Activated naive CD8-positive, alpha-beta T cell (primary cell): ENCODE data around the gene TOR2A.
A peak's percentile ranks its signal among the peaks of the same experiment; 100 is the strongest.
"Not testable (repeated sequence)": the region's sequence is repeated elsewhere in the genome, so short reads cannot be mapped to it uniquely, and the experiment has no call there.

Experiments
- H3K27ac Mint-ChIP-seq: one replicate; pipeline ENCODE4 v1.8.0; 2021; ENCODE audit warnings: mixed read lengths
- H3K27me3 Mint-ChIP-seq: one replicate; pipeline ENCODE4 v1.8.0; 2021; ENCODE audit warnings: mixed read lengths
- H3K36me3 Mint-ChIP-seq: one replicate; pipeline ENCODE4 v1.8.0; 2021; ENCODE audit warnings: mixed read lengths
- H3K4me1 Mint-ChIP-seq: one replicate; pipeline ENCODE4 v1.8.0; 2021; ENCODE audit warnings: low read depth, mixed read lengths
- H3K4me3 Mint-ChIP-seq: one replicate; pipeline ENCODE4 v1.8.0; 2021; ENCODE audit warnings: mild to moderate bottlenecking, mixed read lengths
- H3K9me3 Mint-ChIP-seq: one replicate; pipeline ENCODE4 v1.8.0; 2021; ENCODE audit warnings: low read depth, mixed read lengths

Gene TOR2A

DNA sequence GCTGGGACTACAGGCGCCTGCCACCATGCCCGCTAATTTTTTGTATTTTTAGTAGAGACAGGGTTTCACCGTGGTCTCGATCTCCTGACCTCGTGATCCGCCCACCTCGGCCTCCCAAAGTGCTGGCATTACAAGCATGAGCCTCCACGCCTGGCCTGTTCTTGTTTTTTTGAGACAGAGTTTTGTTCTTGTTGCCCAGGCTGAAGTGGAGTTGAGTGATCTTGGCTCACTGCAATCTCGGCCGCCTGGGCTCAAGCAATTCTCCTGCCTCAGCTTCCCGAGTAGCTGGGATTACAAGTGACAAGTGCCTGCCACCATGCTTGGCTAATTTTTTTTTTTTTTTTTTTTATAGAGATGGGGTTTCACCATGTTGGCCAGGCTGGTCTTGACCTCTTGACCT is 21.7 kb upstream of the TOR2A start:
- H3K4me1 Mint-ChIP-seq, H3K4me3 Mint-ChIP-seq, H3K36me3 Mint-ChIP-seq, H3K9me3 Mint-ChIP-seq, H3K27me3 Mint-ChIP-seq, H3K27ac Mint-ChIP-seq: not testable (repeated sequence)

DNA sequence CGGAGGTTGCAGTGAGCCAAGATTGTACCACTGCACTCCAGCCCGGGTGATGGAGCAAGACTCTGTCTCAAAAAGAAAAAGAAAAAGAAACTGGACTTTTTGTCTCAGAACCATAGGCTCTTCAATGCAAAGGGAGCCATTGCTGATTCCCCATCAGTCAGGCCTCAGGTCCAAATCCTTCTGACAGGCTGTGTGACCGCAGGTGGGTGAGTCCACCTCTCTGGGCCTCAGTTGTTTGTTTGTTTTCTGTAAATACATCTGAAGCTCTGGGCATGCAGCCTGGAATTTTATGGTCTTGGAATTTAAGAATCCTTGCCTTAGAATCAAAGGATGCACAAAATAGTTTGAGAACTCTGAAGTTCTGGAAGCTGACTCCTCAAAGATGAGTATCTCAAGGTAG is 21.1 kb upstream of the TOR2A start:
- Mint-ChIP-seq H3K27ac (no peak overlapping the region), H3K4me3 (no peak overlapping the region), H3K4me1 (peaks cover 7% of the 10 kb centered on the region), H3K36me3 (no peaks in the 10 kb centered on the region), H3K27me3 (no peaks in the 10 kb centered on the region), H3K9me3 (no peaks in the 10 kb centered on the region)

DNA sequence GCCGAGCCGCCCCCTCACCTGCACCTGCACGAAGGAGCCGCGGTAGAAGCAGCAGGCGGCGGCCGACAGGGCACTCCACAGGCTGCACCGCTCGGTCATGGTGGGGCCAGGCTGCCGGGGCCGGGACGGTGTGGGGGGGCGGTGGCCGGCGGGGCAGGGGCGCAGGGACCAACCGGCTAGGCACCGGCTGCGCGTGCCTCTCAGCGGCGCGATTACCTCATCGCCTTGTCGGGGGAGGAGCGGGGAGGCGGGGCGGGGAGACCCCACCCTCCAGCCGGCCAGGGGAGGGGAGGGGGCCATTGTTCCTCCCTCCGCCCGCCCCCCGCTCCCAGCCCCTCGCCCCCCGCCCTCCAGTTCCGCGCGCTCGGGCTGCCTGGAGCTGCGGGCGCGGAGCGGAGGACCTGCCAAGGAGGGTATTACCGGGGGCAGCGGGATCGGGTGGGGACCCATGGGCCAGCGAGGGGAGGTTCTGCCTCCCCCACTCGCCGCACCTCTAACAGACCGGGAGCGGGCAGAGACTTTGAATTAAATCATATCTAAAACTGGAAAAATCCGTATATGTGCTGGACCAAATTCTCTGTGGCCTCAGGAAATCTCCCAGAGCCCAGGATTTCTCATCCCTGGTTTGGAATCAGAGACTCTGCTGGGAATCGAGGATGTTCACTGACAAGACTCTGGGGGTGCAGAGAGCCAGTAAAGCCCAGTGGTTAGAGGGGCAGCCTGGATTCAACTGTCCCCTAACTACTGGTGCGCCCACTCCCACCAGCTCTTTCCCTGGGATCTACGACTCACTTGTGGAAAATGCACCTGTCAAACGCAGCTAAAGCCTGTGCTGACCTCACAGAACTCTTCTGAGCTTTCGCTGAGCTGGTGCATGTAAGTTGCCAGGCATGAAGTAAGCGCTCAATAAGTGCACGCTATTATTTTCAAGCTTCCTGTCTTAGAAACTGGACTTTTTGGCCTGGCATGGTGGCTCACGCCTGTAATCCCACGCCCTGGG is 20.3 kb upstream of the TOR2A start:
- Mint-ChIP-seq H3K27me3 (no peaks in the 10 kb centered on the region), H3K4me3 (no peak overlapping the region), H3K27ac (no peak overlapping the region), H3K9me3 (no peaks in the 10 kb centered on the region), H3K36me3 (peaks cover 3% of the 10 kb centered on the region), H3K4me1 (peaks cover 8% of the 10 kb centered on the region)

DNA sequence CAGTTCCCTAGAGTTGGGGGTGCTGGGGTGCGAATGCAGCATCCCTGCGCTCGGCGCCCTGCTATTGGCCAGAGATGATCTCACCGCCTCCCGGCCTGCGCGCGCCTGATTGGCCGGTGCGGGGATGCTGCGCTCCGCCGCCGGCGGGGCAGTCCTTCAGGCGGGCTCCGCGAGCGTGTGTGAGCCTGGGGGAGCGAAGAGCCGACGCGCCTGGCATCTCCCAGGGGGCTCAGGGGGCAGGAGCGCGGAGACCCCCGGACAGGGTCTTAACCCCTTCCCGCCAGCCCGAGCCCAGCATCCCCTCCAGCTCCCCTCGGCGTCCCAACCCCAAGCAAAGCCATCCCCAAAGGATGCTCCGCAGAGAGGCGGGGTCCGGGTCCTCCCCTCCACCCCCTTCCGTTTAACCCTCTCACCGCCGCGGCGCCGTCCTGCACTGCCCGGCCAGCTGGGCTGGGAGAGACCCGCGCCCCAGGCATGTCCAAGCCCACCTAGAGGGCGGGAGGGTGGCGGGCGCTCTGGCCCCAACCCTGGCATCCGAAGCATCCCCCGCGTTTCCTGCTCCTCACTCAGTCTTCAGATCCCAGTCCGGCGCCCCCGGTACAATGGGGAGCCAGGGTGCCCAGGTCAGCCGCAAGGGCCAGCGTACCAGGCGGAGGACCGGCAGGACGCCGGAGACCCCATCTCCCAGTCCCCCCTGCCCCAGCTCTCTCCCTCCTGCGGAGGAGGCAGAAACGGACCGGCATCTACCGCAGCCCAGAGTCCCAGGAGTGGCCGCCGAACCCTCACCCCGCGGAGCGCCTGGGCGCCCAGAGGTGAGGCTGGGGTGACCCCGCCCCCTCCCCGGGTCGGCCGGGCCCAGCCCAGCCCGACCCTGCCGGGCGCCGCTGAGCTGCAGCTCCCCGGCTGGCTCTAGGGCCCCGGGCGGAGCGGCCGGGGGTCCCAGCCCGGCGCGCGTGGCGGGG is 19.3 kb upstream of the TOR2A start:
- no peaks in the 10 kb centered on the region for H3K27me3 Mint-ChIP-seq
- no peak overlapping the region for H3K27ac Mint-ChIP-seq
- H3K4me3 Mint-ChIP-seq: no peak overlapping the region
- no peaks in the 10 kb centered on the region for H3K9me3 Mint-ChIP-seq
- peaks cover 5% of the 10 kb centered on the region for H3K36me3 Mint-ChIP-seq
- peaks cover 9% of the 10 kb centered on the region for H3K4me1 Mint-ChIP-seq

DNA sequence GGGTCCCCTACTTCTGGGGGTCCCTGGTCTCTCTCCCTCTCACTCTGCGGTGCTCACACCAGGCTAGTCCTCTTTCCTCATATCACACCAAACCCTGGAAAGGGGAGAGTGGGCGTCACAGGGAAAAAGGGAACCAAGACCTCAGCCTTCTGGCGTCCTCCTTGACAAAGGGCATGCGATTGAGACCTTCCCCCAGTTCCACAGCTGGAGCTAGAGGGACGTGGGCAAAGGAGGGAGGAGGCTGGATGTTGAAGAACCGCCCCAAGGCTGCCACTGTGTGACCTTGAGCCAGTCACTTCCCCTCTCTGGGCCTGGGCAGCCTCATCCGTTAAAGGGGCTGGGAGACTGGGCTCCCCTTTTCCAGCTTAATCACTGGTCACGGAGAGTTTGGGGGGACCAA is 18.5 kb upstream of the TOR2A start:
- no peak overlapping the region for H3K27ac Mint-ChIP-seq
- H3K4me3 Mint-ChIP-seq: no peak overlapping the region
- H3K27me3 Mint-ChIP-seq: no peaks in the 10 kb centered on the region
- H3K9me3 Mint-ChIP-seq: no peaks in the 10 kb centered on the region
- peaks cover 5% of the 10 kb centered on the region for H3K36me3 Mint-ChIP-seq
- H3K4me1 Mint-ChIP-seq: peaks cover 8% of the 10 kb centered on the region

DNA sequence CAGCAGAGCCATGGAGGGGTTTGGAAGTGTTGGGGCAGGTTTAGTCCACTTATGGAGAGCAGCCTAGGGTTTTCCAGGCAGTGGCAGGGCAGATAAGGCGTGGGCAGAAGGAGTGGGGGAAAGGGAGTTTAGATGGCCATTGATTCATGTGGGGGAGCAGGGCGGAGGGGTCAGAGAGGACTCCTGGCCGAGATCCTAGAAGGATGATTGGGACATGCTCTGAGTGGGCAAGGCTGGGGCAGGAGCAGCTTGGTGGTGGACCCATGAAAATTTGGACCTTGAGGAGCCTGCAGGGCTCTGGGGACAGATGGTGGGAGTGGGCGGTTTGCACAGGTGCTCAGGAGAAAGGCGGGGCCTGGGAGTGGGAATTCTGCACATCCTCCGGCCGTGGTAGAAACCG is 18.1 kb upstream of the TOR2A start:
- Mint-ChIP-seq H3K27ac (peak overlapping the region; percentile 43), H3K27me3 (no peaks in the 10 kb centered on the region), H3K9me3 (no peaks in the 10 kb centered on the region), H3K4me3 (no peak overlapping the region), H3K4me1 (peaks cover 9% of the 10 kb centered on the region), H3K36me3 (peaks cover 5% of the 10 kb centered on the region)

DNA sequence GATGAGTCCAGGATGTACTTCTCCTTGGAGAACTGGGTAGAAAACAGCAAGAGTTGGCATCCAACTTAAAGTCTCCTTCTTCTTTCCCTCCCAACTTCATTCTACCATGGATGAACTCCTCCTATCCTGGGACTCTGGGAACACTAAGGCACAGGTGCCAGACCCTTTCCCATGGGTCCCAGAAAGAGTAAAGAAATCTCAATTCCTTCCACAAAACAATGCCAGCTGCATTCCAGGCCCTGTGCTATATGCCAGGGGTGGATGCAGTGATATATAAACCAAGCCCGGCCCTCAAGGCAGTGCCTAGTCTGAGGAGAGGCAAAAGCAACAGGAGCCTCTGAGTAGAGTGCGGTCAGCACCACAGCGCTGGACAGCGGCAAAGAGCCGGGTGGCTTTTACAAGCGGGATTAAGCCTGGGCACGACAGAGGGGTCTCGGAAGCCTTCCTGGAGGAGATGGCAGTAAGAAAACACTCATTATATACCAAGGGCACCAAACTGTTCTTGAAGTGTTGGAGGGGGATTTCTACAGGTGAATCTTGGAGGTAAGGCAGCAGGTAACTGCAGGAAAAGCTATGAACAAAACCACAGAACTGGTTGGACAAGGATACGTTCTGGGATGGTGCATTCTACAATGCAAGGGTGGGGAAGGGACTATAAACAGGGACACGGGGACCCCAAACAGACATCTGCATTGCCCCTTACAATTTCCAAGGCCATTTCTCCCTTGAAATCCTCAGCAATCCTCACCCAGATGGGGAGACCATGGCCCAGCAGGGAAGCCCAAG is 16.4 kb upstream of the TOR2A start:
- peaks cover 5% of the 10 kb centered on the region for H3K36me3 Mint-ChIP-seq
- no peak overlapping the region for H3K4me3 Mint-ChIP-seq
- peaks cover 22% of the 10 kb centered on the region for H3K4me1 Mint-ChIP-seq
- H3K9me3 Mint-ChIP-seq: no peaks in the 10 kb centered on the region
- H3K27me3 Mint-ChIP-seq: no peaks in the 10 kb centered on the region
- peak overlapping the region; percentile 50 for H3K27ac Mint-ChIP-seq

DNA sequence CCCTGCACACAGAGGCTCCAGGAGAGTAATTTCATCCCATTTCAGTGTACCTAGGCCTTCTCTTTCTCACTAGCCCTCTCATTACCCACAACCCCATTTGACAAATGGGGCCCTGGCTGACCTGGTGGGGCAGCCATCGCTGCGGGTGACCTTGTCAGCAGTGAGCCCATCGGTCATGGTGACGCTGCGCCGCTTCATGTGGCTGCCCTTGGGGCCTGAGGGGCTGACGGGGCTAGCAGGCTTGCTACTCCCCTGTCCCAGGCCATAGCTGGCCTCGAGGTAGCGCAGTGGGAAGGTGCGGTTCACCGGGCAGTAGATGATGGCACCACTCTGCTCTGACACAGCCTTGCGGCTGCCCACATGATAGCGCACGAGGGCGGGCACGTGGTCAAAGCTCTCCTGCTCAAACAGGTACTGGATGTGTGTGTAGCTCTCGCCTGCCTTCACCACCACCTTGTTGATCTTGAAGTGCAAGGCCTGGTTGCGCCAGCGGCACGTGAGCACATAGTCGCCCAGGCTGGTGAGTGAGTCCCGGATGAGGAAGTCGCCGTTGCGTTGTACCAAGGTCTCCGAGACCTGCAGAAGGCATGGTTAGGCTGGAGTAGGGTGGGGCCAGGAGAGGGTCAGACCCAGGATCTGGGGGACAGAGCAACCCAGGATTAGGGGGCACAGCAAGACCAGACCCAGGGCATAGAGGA is 14.1 kb upstream of the TOR2A start:
- peaks cover 5% of the 10 kb centered on the region for H3K36me3 Mint-ChIP-seq
- H3K4me3 Mint-ChIP-seq: no peak overlapping the region
- H3K9me3 Mint-ChIP-seq: no peaks in the 10 kb centered on the region
- H3K4me1 Mint-ChIP-seq: peaks cover 30% of the 10 kb centered on the region
- H3K27me3 Mint-ChIP-seq: no peaks in the 10 kb centered on the region
- H3K27ac Mint-ChIP-seq: no peak overlapping the region

DNA sequence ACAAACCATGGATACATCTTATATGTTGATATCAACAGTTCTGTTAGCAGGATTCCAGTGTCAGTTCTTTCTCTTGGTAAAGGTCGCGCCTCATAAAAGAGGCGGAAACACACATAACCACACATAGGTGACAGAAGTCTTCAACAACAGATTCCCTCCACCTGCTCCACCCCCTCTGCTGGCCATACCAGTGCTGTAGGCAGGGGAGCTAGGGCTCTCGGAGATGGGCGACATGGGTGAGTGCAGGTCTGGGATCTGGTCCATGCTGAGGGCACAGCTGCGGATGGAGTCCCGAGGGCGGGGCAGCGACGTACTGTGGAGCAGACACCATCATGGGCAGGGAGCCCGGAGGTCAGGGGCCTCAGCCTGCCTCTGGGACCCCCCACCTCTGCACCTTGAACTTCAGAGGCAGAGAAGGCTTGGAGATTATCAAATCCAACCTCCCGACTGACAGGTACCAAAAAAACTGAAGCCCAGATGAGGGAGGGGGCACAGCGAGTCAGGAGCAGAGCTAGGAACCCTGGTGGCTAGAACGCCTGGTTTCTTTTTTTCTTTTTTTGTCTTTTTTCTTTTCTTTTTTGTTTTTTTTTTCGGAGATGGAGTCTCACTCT is 12.0 kb upstream of the TOR2A start:
- H3K9me3 Mint-ChIP-seq: no peaks in the 10 kb centered on the region
- peaks cover 30% of the 10 kb centered on the region for H3K4me1 Mint-ChIP-seq
- H3K4me3 Mint-ChIP-seq: peak overlapping the region; percentile 61
- no peaks in the 10 kb centered on the region for H3K27me3 Mint-ChIP-seq
- peak overlapping the region; percentile 68 for H3K27ac Mint-ChIP-seq
- H3K36me3 Mint-ChIP-seq: peaks cover 5% of the 10 kb centered on the region

DNA sequence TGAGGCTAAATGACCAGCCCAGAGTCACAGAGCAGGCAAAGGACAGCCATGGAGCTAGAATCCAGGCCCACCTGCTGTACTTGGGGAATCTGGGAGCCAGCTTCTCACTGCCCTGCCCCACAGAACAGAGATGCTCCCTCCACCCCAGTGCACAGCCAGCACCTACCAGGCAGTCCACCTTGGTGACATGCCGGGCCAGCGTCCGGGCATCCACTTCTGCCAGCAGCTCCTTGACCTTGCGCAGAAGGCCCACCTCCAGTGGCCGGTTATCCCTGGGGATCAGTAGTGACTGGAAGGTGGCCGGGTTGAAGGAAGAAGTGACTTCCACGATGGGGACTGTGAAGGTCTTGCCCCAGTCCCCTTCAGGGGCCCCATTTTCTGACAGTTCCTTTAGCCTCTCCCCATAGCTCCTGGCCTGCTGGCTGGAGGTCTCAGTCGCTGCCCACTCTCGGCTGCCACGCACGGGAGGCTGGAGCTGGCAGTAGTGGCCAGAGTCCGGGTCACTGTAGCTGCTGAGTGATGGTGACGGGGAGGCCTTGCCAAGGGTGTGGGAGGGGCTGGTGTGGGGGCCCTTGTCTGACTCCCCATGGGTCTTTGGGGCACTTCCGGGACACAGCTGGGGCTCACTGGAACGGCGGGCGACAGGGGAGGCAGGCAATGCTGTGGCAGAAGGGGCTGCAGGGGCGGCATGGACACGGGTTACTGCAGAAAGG is 9.5 kb upstream of the TOR2A start:
- Mint-ChIP-seq H3K27ac (peak overlapping the region; percentile 50), H3K4me3 (no peak overlapping the region), H3K9me3 (no peaks in the 10 kb centered on the region), H3K27me3 (no peaks in the 10 kb centered on the region), H3K4me1 (peaks cover 25% of the 10 kb centered on the region), H3K36me3 (no peaks in the 10 kb centered on the region)

DNA sequence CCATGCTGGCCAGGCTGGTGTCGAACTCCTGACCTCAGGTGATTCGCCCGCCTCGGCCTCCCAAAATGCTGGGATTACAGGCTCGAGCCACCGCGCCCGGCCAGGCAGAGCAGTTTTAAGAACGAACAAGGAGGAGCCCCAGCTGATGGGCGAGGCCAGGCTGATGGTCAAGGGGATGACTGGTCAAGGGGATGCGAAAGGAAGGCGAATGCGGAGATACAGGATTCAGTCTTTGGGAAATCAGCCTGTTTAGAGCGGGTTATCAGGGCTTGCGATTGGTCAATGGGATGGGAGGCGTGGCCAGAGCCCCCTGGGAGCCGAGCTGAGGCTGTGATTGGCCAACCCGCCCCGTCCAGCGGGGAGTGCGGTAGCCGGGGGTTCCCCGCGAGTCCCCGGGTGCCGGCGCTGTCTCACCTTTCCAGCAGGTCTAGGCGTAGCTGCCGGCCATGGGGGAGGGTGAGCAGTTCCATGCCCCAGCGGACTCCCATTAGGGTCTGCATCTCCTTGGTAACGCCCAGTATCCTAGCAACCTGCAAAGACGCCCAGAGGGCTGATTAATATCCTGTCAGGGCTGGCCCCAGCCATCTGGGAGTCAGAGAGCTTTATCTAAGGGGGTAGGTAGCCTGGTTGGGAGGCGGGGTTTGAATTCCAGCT is 7.5 kb upstream of the TOR2A start:
- Mint-ChIP-seq H3K4me1 (peaks cover 16% of the 10 kb centered on the region), H3K9me3 (no peaks in the 10 kb centered on the region), H3K36me3 (no peaks in the 10 kb centered on the region)

DNA sequence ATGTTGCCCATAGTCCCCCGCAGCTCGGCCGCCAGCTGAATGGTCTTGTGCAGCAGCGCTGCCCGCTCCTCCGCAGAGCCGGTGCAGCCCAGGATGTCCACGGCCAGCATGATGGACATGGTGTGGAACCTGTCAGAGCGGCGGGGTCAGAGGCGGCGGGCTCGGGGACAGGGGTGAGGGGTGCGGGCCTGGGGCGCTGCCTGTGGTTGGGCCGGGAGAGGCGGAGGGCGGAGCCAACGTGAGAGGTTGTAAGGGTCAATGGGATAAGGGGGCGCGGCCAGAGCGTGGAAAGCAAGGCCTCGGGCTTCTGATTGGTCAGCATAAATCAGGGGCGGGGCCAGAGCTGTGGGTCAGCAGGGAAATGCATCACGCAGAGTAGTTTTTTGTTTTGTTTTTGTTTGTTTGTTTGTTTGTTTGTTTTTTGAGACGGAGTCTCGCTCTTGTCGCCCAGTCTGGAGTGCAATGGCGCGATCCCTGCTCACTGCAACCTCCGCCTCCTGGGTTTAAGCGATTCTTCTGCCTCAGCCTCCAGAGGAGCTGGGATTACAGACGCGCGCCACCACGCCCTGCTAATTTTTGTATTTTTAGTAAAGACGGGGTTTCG is 6.8 kb upstream of the TOR2A start:
- Mint-ChIP-seq H3K27me3 (no peaks in the 10 kb centered on the region), H3K36me3 (no peaks in the 10 kb centered on the region), H3K4me3 (no peak overlapping the region), H3K9me3 (no peaks in the 10 kb centered on the region), H3K27ac (no peak overlapping the region), H3K4me1 (peaks cover 14% of the 10 kb centered on the region)

More for the DNA sequence above, 7.5 kb upstream of the TOR2A start:
- Mint-ChIP-seq H3K27ac (no peak overlapping the region), H3K27me3 (no peaks in the 10 kb centered on the region), H3K4me3 (no peak overlapping the region)
